Activated T-helper 9 cell treated with anti-CD3 and anti-CD28 coated beads, Interleukin-2, amount 50 U/mL, for 16 hours (primary cell): ENCODE data around the gene ABCF2.

Experiments used
- DNase-seq: peaks from one replicate; pipeline ENCODE4 v3.0.0-alpha.2; 2020; ENCODE audit warnings: low read depth

ABCF2 gene

GRCh38 chr7:151195616-151196450 lies 31.2 kb downstream of the ABCF2 start:
- DNase-seq: no peak

- DNase-seq: no peak
Measured at GRCh38 chr7:151194188-151194587, 32.8 kb downstream of the ABCF2 start.

- DNase-seq: no peak
Measured at GRCh38 chr7:151193203-151193978, 33.6 kb downstream of the ABCF2 start.

GRCh38 chr7:151192002-151192539 lies 34.9 kb downstream of the ABCF2 start:
- DNase-seq: no peak

GRCh38 chr7:151191544-151191943 lies 35.5 kb downstream of the ABCF2 start:
- no peak for DNase-seq

GRCh38 chr7:151189038-151189437 lies 38.0 kb downstream of the ABCF2 start:
- DNase-seq: no peak

GRCh38 chr7:151188252-151188542 lies 38.8 kb downstream of the ABCF2 start:
- no peak for DNase-seq

- no peak for DNase-seq
Measured at GRCh38 chr7:151187409-151188251, 39.4 kb downstream of the ABCF2 start.

GRCh38 chr7:151186640-151187408 lies 40.2 kb downstream of the ABCF2 start, which contains the start of gene ASB10:
Gene ASB10 (minus strand): TSS chr7:151187250. CDS start chr7:151187130, 120 bp downstream.
- no peak for DNase-seq

GRCh38 chr7:151185762-151186639 lies 41.0 kb downstream of the ABCF2 start:
- DNase-seq: no peak

- no peak for DNase-seq
Measured at GRCh38 chr7:151181011-151181431, 46.0 kb downstream of the ABCF2 start.

GRCh38 chr7:151179946-151180345 lies 47.1 kb downstream of the ABCF2 start:
- DNase-seq: no peak

GRCh38 chr7:151179287-151179860 lies 47.6 kb downstream of the ABCF2 start:
- DNase-seq: no peak

GRCh38 chr7:151178831-151179230 lies 48.2 kb downstream of the ABCF2 start:
- no peak for DNase-seq

GRCh38 chr7:151178236-151178635 lies 48.8 kb downstream of the ABCF2 start:
- no peak for DNase-seq

- no peak for DNase-seq
Measured at GRCh38 chr7:151177310-151177709, 49.7 kb downstream of the ABCF2 start.

- no peak for DNase-seq
Measured at GRCh38 chr7:151176401-151176800, 50.6 kb downstream of the ABCF2 start.

- DNase-seq: no peak
Measured at GRCh38 chr7:151175793-151176311, 51.2 kb downstream of the ABCF2 start.

GRCh38 chr7:151175047-151175792 lies 51.8 kb downstream of the ABCF2 start:
- DNase-seq: no peak
